Dendritic cell treated with granulocyte-macrophage colony-stimulating factor and Interleukin-4, amounts not matched to agents 40 ng/mL and 50 ng/mL, for 4 days (primary cell): ENCODE results near the gene ATXN1.

ENCODE experiments used
- H3K27ac Mint-ChIP-seq: one replicate; pipeline ENCODE4 v1.8.0; 2022; ENCODE audit warnings: mild to moderate bottlenecking, mixed read lengths
- H3K27me3 Mint-ChIP-seq: one replicate; pipeline ENCODE4 v1.8.0; 2022; ENCODE audit warnings: mild to moderate bottlenecking, mixed read lengths
- H3K36me3 Mint-ChIP-seq: one replicate; pipeline ENCODE4 v1.8.0; 2022; ENCODE audit warnings: low read depth, mixed read lengths
- H3K4me1 Mint-ChIP-seq: one replicate; pipeline ENCODE4 v1.8.0; 2022; ENCODE audit warnings: low read depth, mixed read lengths
- H3K4me3 Mint-ChIP-seq: one replicate; pipeline ENCODE4 v1.8.0; 2022; ENCODE audit warnings: mild to moderate bottlenecking, moderate library complexity, mixed read lengths
- H3K9me3 Mint-ChIP-seq: one replicate; pipeline ENCODE4 v1.8.0; 2022; ENCODE audit warnings: mixed read lengths
- intact Hi-C: fragments of 100-400 bp; cut with micrococcal nuclease; formaldehyde crosslinking; loops from one replicate; pipeline ENCODE4 v1.15.0; 2022

ATXN1 gene

DNA sequence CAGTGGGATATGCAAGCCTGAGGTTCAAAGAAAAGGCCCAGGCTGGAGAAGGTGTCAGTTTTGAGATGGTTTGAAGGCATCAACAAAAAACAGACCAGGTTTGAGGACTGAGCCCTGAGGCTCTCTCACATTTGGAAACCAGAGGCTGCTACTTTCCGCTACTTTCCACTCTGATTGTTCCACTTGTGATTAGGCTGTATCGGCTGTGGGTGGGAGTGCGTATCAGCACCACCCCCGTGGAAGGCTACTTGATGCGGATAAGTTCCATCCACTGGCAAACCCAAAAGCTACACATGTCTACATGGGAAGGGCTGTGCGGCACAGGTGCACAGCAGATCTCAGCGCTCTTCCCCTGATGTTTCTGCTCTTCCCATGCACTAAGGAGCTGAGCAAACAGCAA, 324.2 kb downstream of the ATXN1 start:
- Mint-ChIP-seq H3K4me3 (no peak overlapping the region), H3K27me3 (no peaks in the 10 kb centered on the region), H3K36me3 (peaks cover 58% of the 10 kb centered on the region), H3K4me1 (peaks cover 25% of the 10 kb centered on the region), H3K9me3 (no peaks in the 10 kb centered on the region), H3K27ac (no peak overlapping the region)
- intact Hi-C loops: no loop called here

DNA sequence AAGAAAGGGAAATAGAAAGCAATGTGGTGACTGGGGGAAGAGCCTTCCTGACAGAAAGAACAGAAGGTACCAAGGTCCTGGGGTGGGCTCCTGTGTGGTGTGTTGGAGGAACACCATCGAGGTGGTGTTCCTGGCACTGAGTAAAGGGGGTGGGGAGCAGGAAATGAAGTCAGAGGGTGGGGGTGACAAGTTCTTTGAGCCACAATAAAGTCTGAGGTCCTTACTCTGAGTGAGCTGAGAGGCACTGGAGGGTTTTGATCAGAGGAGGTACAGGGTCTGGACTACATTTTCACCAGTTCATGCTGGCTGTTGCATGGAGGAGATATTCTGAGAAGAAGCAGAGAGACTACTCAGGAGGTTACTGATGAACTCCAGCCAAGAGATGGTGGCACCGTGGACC, 324.7 kb downstream of the ATXN1 start:
- Mint-ChIP-seq H3K27ac (no peak overlapping the region), H3K9me3 (no peaks in the 10 kb centered on the region), H3K36me3 (peaks cover 57% of the 10 kb centered on the region), H3K27me3 (no peaks in the 10 kb centered on the region), H3K4me1 (peaks cover 30% of the 10 kb centered on the region), H3K4me3 (no peak overlapping the region)
- intact Hi-C loops: no loop called here

DNA sequence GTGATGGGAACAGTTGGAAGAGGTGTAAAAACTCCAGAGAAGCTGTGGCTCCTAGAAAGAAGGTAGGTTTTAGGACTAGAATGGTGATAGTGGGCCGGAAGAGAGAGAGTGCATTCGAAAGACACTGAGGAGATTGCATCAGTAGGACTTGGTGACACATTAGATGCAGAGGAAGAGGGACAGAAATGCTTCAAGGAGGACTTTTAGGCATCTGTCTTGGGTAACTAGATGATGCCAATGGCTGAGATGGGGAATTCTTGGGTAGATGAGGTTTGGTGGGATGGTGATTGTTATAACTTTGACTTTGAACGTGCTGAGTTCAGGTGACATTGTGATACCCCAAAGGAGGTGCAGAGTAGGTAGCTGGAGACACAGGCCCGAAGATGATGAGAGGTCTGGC, 326.4 kb downstream of the ATXN1 start:
- intact Hi-C loops: no loop called here
- Mint-ChIP-seq H3K4me1 (peaks cover 27% of the 10 kb centered on the region), H3K4me3 (no peak overlapping the region), H3K27ac (no peak overlapping the region), H3K27me3 (no peaks in the 10 kb centered on the region), H3K36me3 (peaks cover 56% of the 10 kb centered on the region), H3K9me3 (no peaks in the 10 kb centered on the region)

DNA sequence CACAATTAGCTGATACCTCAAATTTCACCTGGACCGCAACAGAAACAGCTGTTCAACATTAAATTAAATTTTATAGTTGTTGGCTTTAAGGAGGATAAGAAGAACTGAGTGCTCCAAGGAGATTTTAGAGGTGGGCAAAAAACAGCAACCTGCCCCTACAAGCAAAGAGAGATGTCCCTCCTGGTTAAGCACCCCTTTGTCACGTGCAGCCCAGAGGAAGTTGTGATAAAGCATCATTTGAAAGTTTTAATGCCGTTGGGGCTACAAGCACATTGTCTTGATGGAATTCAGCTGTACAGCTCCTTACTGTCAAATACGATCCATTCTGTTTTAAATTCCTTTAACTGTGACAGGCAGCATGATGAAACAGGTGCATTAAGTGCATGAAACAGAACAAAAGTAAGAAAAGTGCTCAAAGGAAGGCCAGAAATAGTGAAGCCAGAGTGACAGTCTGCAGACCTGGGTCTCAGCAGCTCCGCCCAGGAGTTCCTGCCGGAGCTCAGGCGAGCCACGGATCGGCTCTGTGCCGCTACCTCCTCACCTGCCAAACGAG, 327.8 kb downstream of the ATXN1 start:
- Mint-ChIP-seq H3K9me3 (no peaks in the 10 kb centered on the region), H3K4me3 (no peak overlapping the region), H3K36me3 (peaks cover 70% of the 10 kb centered on the region), H3K27me3 (no peaks in the 10 kb centered on the region), H3K27ac (no peak overlapping the region), H3K4me1 (peaks cover 26% of the 10 kb centered on the region)
- intact Hi-C loops: no loop called here

DNA sequence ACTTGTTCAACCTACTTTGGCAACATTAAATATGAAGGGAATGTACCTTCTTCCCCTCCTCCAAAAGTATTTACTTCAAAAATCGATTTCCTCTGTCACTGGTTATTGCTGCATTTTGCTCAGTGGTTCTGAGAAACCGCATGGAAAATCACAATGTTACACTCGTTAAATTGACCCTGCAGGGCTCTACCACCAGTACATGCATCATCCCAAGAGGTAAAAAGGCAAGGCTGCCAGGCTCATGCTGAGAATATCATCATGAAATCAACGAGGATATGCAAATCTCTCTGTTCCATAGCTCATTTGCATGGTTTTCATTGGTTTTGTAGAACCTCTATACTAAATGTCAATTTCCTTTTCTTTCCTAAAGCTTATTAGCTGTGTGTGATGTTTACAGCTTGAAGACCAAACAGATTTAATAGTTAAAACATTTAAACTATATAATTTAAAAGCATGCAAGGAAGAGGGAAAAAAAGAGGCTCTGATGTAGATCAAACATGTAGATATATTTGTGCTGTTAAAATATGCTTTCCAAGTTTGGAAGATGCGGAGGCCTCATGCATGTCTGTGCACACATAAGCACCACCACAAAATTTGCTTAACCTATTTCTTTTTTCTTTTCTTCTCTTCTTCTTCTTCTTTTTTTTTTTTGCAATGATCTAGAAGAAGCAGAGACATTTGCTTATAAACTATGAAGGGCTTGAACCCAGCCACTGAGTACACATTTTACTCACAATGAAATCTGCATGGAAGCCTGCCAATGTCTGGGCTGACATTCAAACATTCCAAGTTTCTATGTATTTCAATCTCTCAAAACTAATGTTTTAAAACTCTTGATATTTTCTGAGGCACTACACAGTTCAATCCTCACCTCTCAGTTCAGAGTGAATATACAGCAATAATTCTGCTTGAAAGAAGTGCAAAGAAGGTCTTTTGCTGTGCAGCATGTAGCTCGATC, 328.9 kb downstream of the ATXN1 start:
- intact Hi-C loops: no loop called here

DNA sequence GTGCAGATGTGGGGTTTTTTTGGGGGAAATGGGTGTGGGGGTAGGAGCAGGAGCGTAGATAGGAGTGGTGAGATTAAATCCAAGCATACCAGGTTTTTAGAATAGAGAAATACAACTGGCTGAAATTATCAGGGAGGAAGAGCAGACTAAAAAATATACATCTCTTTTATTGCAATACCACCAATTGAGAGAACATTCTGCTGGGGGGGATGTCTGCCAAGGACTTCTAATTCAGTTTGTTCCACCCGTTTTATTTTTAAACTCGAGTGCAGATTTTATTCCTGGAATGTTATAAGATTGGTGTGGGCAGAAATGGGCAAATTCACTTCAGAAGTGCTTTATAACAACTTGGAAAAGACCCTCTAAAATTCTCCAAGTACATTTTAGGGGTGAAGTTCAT, 330.2 kb downstream of the ATXN1 start:
- intact Hi-C loops: no loop called here
- H3K4me1 Mint-ChIP-seq: peaks cover 19% of the 10 kb centered on the region

More for the DNA sequence above, 328.9 kb downstream of the ATXN1 start:
- no peaks in the 10 kb centered on the region for H3K9me3 Mint-ChIP-seq
- peaks cover 26% of the 10 kb centered on the region for H3K4me1 Mint-ChIP-seq
- H3K27me3 Mint-ChIP-seq: no peaks in the 10 kb centered on the region
- peaks cover 81% of the 10 kb centered on the region for H3K36me3 Mint-ChIP-seq
- H3K27ac Mint-ChIP-seq: no peak overlapping the region
- no peak overlapping the region for H3K4me3 Mint-ChIP-seq

DNA sequence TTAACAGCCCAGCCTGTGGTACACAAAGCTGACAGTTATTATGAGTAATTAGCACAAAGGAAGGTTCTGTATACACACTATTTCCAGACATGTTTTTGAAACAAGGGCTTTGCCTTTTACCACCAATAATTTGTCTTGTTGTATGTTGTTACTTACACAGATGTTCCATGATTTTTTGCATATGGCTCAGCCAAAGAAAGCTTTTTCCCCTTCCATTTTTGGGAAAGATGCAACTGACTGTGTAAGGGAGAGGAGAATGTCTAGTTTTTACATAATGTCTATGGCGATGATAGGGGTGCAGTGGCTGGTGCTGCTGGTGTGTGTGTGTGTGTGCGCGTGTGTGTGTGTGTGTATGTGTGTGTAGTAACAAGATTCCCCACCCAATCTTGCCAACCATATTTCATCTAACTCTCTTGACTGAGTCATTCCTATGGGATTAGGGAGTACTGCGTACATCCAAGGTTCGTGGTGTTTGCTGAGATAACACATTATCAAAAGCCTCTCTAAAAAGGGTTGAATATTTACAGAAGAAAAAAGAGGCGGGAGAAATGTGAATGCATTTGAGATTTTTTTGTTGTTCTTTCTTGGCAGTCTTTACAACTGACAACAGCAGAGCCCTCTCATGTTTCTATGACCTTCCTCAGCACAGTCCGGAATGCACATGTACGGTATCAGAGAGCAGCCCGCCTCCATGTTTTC, 330.7 kb downstream of the ATXN1 start:
- no peak overlapping the region for H3K4me3 Mint-ChIP-seq
- no peaks in the 10 kb centered on the region for H3K27me3 Mint-ChIP-seq
- peaks cover 19% of the 10 kb centered on the region for H3K4me1 Mint-ChIP-seq
- H3K9me3 Mint-ChIP-seq: no peaks in the 10 kb centered on the region
- no peak overlapping the region for H3K27ac Mint-ChIP-seq
- intact Hi-C loops: no loop called here
- peaks cover 87% of the 10 kb centered on the region for H3K36me3 Mint-ChIP-seq

More for the DNA sequence above, 330.2 kb downstream of the ATXN1 start:
- Mint-ChIP-seq H3K27ac (no peak overlapping the region), H3K9me3 (no peaks in the 10 kb centered on the region), H3K27me3 (no peaks in the 10 kb centered on the region), H3K36me3 (peaks cover 83% of the 10 kb centered on the region), H3K4me3 (no peak overlapping the region)

DNA sequence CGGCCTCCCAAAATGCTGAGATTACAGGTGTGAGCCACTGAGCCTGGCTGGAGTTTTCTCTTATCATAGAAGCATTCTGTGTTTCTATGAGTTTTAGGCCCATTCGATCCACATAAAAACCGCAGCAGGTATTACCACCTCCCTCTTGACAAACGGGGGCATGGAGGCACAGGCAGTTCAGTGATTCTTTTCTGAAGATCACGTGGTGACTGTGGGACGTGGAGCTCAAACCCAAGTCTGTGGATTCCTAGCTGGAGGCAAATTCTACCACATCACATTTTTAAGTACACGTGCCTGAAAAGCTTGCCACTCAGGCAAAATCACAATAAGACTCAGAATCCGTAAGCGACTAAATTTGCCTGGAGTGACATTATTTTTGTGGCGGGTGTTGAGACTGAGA, 331.6 kb downstream of the ATXN1 start:
- intact Hi-C loops: no loop called here
- H3K4me3 Mint-ChIP-seq: no peak overlapping the region
- no peaks in the 10 kb centered on the region for H3K27me3 Mint-ChIP-seq
- no peaks in the 10 kb centered on the region for H3K9me3 Mint-ChIP-seq
- peaks cover 14% of the 10 kb centered on the region for H3K4me1 Mint-ChIP-seq
- H3K27ac Mint-ChIP-seq: no peak overlapping the region
- peaks cover 79% of the 10 kb centered on the region for H3K36me3 Mint-ChIP-seq

DNA sequence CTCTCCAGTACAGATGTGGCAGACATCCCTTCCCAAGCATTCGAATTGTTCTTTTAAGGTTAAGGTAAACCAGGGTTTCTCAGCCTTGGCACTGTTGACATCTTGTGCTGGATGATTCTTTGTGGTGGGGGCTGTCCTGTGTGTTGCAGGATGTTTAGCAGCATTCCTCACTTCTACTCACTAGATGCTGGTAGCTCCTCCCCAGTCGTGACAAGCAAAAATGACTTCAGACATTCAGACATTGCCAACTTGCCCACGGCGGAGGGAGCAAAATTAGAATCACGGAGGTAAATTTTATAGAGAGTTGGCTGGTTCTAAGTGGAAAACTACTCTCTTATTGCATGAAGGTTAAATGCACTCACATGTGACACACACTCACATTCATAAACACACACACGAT, 334.1 kb downstream of the ATXN1 start:
- no peak overlapping the region for H3K27ac Mint-ChIP-seq
- peaks cover 18% of the 10 kb centered on the region for H3K4me1 Mint-ChIP-seq
- H3K4me3 Mint-ChIP-seq: no peak overlapping the region
- peaks cover 81% of the 10 kb centered on the region for H3K36me3 Mint-ChIP-seq
- no peaks in the 10 kb centered on the region for H3K27me3 Mint-ChIP-seq
- intact Hi-C loops: no loop called here
- H3K9me3 Mint-ChIP-seq: no peaks in the 10 kb centered on the region

DNA sequence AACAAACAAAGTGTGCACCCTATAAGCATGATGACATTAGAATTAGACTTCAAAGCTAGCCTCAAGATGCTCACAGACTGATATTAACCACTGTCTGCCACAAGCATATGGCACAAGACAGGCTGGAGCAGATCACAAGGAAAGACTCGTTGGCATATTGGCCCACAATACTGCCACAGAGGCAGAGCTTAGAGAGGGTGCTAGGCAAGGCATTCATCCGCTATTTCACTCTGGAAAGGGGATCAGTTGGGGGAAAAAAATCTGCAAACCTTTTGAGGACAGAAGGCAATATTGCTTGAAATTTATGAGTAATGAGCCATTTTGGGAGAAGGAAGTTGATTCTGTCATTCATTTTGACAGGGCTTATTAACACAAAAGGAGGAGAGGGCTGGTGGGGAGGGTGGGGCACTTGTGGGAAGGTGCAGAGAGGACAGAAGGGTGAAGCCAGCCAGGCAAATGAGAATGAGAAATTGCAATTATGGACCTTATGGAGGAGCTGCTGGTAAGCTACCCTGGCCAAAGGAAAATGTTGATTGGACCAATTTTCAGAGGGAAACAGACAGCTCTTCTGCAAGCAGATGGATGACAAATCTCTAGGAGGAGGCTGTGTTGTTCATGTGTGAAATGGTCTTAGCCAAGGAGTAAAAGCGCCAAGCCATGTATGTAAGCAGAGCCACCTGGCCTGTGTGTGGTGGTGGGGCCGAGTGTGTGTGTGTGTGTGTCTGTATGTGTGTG, 335.2 kb downstream of the ATXN1 start:
- intact Hi-C loops: no loop called here
- H3K4me3 Mint-ChIP-seq: no peak overlapping the region
- H3K9me3 Mint-ChIP-seq: no peaks in the 10 kb centered on the region
- H3K36me3 Mint-ChIP-seq: peaks cover 84% of the 10 kb centered on the region
- H3K4me1 Mint-ChIP-seq: peaks cover 20% of the 10 kb centered on the region
- H3K27me3 Mint-ChIP-seq: no peaks in the 10 kb centered on the region
- H3K27ac Mint-ChIP-seq: peak overlapping the region; percentile 22

DNA sequence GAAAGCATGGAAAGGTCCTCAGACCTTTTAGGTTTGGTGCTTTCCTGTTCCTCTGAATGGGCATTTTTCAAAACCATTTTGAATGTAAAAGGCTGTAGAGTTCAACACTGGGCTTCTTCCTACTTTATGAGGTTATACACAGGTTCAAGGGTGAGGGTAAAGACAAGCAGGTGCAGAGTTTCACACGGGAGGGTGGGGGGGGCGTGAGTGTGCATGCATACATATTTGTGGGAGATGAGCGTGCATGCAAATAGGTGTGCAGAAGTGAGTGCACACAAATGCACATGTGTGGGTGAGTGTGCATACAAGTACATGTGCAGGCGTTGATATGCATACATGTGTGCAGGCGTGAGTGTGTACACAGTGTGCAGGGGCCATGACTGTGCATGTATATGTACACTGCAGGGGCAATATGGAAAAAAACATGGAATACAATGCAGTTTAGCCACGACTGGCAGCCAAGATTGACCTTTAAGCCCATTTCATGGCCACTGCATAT, 339.7 kb downstream of the ATXN1 start:
- Mint-ChIP-seq H3K9me3 (no peaks in the 10 kb centered on the region), H3K4me1 (peaks cover 24% of the 10 kb centered on the region), H3K27me3 (no peaks in the 10 kb centered on the region), H3K4me3 (no peak overlapping the region), H3K27ac (peak overlapping the region; percentile 84), H3K36me3 (peaks cover 39% of the 10 kb centered on the region)
- intact Hi-C loops: no loop called here

DNA sequence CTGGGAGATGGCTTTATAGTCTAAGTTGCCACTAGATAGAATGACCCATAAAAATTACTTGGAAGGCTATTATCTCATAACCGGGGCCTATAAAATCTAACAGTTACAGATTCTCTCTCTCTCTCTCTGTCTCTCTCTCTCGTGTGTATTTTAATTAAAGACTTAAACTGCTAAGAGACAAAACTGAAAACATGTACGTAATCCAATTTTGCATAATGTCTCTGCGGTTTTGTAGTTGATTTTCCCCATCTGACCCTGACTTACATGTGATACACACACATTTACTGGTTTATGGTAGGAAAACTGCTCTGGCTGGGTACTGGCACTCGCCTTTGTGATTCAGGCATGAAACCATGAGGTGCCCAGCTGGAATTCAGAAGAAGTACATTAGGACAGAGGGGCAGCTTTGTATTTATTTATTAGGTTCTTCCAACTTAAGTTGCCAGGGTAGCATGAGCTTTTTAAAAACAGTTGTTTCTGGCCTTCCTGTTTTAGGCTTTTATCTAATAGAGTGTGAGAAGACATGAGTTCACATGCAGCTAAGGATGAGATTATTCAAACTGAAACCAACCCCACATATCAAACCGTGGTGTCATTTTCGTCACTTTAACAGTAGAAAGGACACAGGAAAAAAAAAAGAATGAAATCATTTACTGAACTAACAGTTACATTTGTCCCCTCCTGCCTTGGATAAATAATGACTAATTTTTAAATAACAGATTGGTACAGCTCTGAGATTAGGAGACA, 340.4 kb downstream of the ATXN1 start:
- peaks cover 34% of the 10 kb centered on the region for H3K36me3 Mint-ChIP-seq
- H3K4me1 Mint-ChIP-seq: peaks cover 24% of the 10 kb centered on the region
- no peaks in the 10 kb centered on the region for H3K27me3 Mint-ChIP-seq
- no peaks in the 10 kb centered on the region for H3K9me3 Mint-ChIP-seq
- intact Hi-C loops: no loop called here
- H3K4me3 Mint-ChIP-seq: no peak overlapping the region
- H3K27ac Mint-ChIP-seq: peak overlapping the region; percentile 84

DNA sequence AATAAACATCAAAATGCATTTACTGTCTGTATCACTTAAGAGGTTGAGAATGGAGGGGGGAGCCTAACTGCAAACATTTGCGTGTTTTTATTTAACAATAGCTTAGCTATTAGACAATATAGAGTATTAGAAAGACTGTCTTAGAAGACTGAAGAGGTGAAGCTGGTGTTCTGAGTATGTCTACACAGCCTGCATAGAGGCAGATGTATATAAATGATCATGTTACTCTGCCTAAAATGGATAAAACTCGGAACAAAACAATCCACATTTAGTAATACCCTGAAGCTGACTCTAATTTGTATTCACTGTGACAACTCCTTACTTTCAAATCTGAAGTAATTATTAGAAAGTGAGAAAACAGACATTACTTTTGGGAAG, 340.9 kb downstream of the ATXN1 start:
- Mint-ChIP-seq H3K9me3 (no peaks in the 10 kb centered on the region), H3K4me1 (peaks cover 24% of the 10 kb centered on the region), H3K27ac (peak overlapping the region; percentile 84), H3K36me3 (peaks cover 34% of the 10 kb centered on the region), H3K4me3 (no peak overlapping the region), H3K27me3 (no peaks in the 10 kb centered on the region)
- intact Hi-C loops: no loop called here
